Measurements from ENCODE around the gene P3H2. TPM values are rescaled to one million over a fixed set of nuclear protein-coding genes. Genes with fewer than 3 reads are reported as not detected.
"Not testable (repeated sequence)": the region's sequence is repeated elsewhere in the genome, so short reads cannot be mapped to it uniquely, and the experiment has no call there.

The P3H2 gene
- total RNA-seq, 2 donors from 2014 or later, result 285 to 322 TPM

- H3K36me3 Mint-ChIP-seq (ENCODE audit: low read depth), result peaks cover 31% of the 10 kb centered on the region
Measured at GRCh38 chr3:190084983-190085382, 35.7 kb downstream of the P3H2 start.

GRCh38 chr3:190083635-190084034 is 37.1 kb downstream of the P3H2 start:
- no peak overlapping the region for H3K4me3 Mint-ChIP-seq
- H3K27me3 Mint-ChIP-seq (ENCODE audit: insufficient read depth), result no peaks in the 10 kb centered on the region
- H3K27me3 ChIP-seq (ENCODE audit: control insufficient read depth, insufficient read depth, low read length, poor library complexity, severe bottlenecking), result no peaks in the 10 kb centered on the region
- H3K9me3 Mint-ChIP-seq, result no peaks in the 10 kb centered on the region
- no peak overlapping the region for H3K4me3 ChIP-seq (ENCODE audit: low read length)
- no peaks in the 10 kb centered on the region for H3K9me3 ChIP-seq (ENCODE audit: control insufficient read depth, low read length)
- TF ChIP-seq, protein P1, sequence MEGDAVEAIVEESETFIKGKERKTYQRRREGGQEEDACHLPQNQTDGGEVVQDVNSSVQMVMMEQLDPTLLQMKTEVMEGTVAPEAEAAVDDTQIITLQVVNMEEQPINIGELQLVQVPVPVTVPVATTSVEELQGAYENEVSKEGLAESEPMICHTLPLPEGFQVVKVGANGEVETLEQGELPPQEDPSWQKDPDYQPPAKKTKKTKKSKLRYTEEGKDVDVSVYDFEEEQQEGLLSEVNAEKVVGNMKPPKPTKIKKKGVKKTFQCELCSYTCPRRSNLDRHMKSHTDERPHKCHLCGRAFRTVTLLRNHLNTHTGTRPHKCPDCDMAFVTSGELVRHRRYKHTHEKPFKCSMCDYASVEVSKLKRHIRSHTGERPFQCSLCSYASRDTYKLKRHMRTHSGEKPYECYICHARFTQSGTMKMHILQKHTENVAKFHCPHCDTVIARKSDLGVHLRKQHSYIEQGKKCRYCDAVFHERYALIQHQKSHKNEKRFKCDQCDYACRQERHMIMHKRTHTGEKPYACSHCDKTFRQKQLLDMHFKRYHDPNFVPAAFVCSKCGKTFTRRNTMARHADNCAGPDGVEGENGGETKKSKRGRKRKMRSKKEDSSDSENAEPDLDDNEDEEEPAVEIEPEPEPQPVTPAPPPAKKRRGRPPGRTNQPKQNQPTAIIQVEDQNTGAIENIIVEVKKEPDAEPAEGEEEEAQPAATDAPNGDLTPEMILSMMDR (conservative IDR thresholded peaks at IDR 0.05), result no peak
- H3K27ac ChIP-seq (ENCODE audit: low read depth, low read length), result no peak overlapping the region
- H3K36me3 Mint-ChIP-seq (ENCODE audit: low read depth), result peaks cover 26% of the 10 kb centered on the region
- H3K36me3 ChIP-seq (ENCODE audit: control insufficient read depth, insufficient read depth, low read length), result peaks cover 82% of the 10 kb centered on the region
- H3K4me1 ChIP-seq (ENCODE audit: control insufficient read depth, insufficient read depth, low read length), result peaks cover 16% of the 10 kb centered on the region
- H3K9ac ChIP-seq (ENCODE audit: extremely low read depth, low read length, poor library complexity, severe bottlenecking), result no peak overlapping the region
- peaks cover 40% of the 10 kb centered on the region for H3K4me1 Mint-ChIP-seq
- 90% methylated on average over 3 of the region's 3 CpGs; no CpG with 5 or more reads in 1 of the 2 experiments for WGBS, 2 experiments (ENCODE audit: insufficient coverage in 1 of 2, insufficient read length in 1 of 2)
- DNase-seq, result no peak
- H3K27ac Mint-ChIP-seq, result no peak overlapping the region

More at GRCh38 chr3:190084983-190085382, 35.7 kb downstream of the P3H2 start:
- H3K9ac ChIP-seq (ENCODE audit: extremely low read depth, low read length, poor library complexity, severe bottlenecking), result no peak overlapping the region
- H3K36me3 ChIP-seq (ENCODE audit: control insufficient read depth, insufficient read depth, low read length), result peaks cover 89% of the 10 kb centered on the region
- peaks cover 45% of the 10 kb centered on the region for H3K4me1 Mint-ChIP-seq
- H3K27ac Mint-ChIP-seq, result no peak overlapping the region
- no peaks in the 10 kb centered on the region for H3K27me3 ChIP-seq (ENCODE audit: control insufficient read depth, insufficient read depth, low read length, poor library complexity, severe bottlenecking)
- H3K4me3 Mint-ChIP-seq, result no peak overlapping the region
- H3K4me1 ChIP-seq (ENCODE audit: control insufficient read depth, insufficient read depth, low read length), result peaks cover 19% of the 10 kb centered on the region
- H3K27ac ChIP-seq (ENCODE audit: low read depth, low read length), result no peak overlapping the region
- no peak overlapping the region for H3K4me3 ChIP-seq (ENCODE audit: low read length)
- peaks cover 1% of the 10 kb centered on the region for H3K9me3 Mint-ChIP-seq
- TF ChIP-seq, protein P1 (conservative IDR thresholded peaks at IDR 0.05), result no peak
- H3K9me3 ChIP-seq (ENCODE audit: control insufficient read depth, low read length), result no peaks in the 10 kb centered on the region
- WGBS, 2 experiments (ENCODE audit: insufficient coverage in 1 of 2, insufficient read length in 1 of 2), result 95 to 100% methylated on average over 1 to 3 of the region's 3 CpGs
- no peak for DNase-seq
- H3K27me3 Mint-ChIP-seq (ENCODE audit: insufficient read depth), result no peaks in the 10 kb centered on the region

DNA sequence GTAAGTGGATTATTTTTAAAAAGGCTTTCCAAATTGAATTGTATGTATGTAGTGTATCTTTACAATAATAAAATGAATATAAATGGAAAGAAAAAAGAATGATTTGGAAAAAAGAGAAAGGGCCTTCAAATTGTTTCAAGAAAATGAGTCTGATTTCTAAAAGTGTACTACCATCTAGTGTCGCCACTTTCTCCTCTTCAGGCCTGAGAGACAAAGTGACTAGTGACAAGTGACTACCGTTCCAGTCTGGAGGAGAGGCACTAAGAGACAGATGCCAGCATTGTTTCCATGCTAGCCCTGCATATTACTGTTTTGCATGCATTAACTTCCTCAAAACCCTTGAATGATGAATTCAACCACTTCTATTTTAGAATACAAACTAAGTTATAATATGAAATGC is 39.3 kb downstream of the P3H2 start:
- H3K4me1 ChIP-seq (ENCODE audit: control insufficient read depth, insufficient read depth, low read length), result peaks cover 19% of the 10 kb centered on the region

DNA sequence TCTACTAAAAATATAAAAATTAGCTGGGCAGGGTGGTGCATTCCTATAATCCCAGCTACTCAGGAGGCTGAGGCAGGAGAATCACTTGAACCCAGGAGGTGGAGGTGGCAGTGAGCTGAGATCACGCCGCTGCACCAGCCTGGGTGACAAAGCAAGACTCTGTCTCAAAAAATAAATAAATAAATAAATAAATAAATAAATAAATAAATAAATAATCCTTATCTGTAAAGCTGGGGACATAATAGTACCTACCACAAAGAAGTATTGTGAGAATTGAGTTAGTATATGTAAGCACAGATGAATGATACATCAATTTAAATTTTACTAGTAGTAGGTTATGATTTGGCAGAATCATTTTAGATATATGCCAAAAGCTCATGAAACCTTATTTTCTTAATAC is 41.5 kb downstream of the P3H2 start:
- H3K27ac ChIP-seq (ENCODE audit: low read depth, low read length); H3K27me3 Mint-ChIP-seq (ENCODE audit: insufficient read depth); DNase-seq; H3K4me3 ChIP-seq (ENCODE audit: low read length); H3K27me3 ChIP-seq (ENCODE audit: control insufficient read depth, insufficient read depth, low read length, poor library complexity, severe bottlenecking); H3K9ac ChIP-seq (ENCODE audit: extremely low read depth, low read length, poor library complexity, severe bottlenecking); H3K9me3 Mint-ChIP-seq; H3K27ac Mint-ChIP-seq; H3K4me3 Mint-ChIP-seq; H3K9me3 ChIP-seq (ENCODE audit: control insufficient read depth, low read length): not testable (repeated sequence)
- Histone ChIP-seq H3K4me1 (ENCODE audit: control insufficient read depth, insufficient read depth, low read length) (peaks cover 15% of the 10 kb centered on the region), H3K36me3 (ENCODE audit: control insufficient read depth, insufficient read depth, low read length) (peaks cover 73% of the 10 kb centered on the region)
- 100% methylated on average over 1 of the region's 2 CpGs; no CpG with 5 or more reads in 1 of the 2 experiments for WGBS, 2 experiments (ENCODE audit: insufficient coverage in 1 of 2, insufficient read length in 1 of 2)
- Mint-ChIP-seq H3K4me1 (peaks cover 30% of the 10 kb centered on the region), H3K36me3 (ENCODE audit: low read depth) (peaks cover 24% of the 10 kb centered on the region)

More for the DNA sequence above, 39.3 kb downstream of the P3H2 start:
- H3K36me3 ChIP-seq (ENCODE audit: control insufficient read depth, insufficient read depth, low read length), result peaks cover 77% of the 10 kb centered on the region
- no peak overlapping the region for H3K27ac ChIP-seq (ENCODE audit: low read depth, low read length)
- DNase-seq, result no peak
- Mint-ChIP-seq H3K27me3 (ENCODE audit: insufficient read depth) (no peaks in the 10 kb centered on the region), H3K4me3 (no peak overlapping the region), H3K9me3 (no peaks in the 10 kb centered on the region), H3K4me1 (peaks cover 41% of the 10 kb centered on the region), H3K27ac (no peak overlapping the region), H3K36me3 (ENCODE audit: low read depth) (peaks cover 22% of the 10 kb centered on the region)
- no peak overlapping the region for H3K9ac ChIP-seq (ENCODE audit: extremely low read depth, low read length, poor library complexity, severe bottlenecking)
- no peak overlapping the region for H3K4me3 ChIP-seq (ENCODE audit: low read length)
- H3K9me3 ChIP-seq (ENCODE audit: control insufficient read depth, low read length), result no peaks in the 10 kb centered on the region
- 92% methylated on average over 2 of the region's 2 CpGs; no CpG with 5 or more reads in 1 of the 2 experiments for WGBS, 2 experiments (ENCODE audit: insufficient coverage in 1 of 2, insufficient read length in 1 of 2)
- no peaks in the 10 kb centered on the region for H3K27me3 ChIP-seq (ENCODE audit: control insufficient read depth, insufficient read depth, low read length, poor library complexity, severe bottlenecking)
- TF ChIP-seq, protein P1 (conservative IDR thresholded peaks at IDR 0.05), result no peak

Measured in endodermal cell (in vitro differentiated cells).